NT2/D1 (cell line): ENCODE results near the gene LMBR1L.

Source experiments
- DNase-seq: peaks from one replicate; pipeline ENCODE4 v3.0.0-alpha.2; 2011; ENCODE audit warnings: low read depth, low spot score
- H3K27me3 ChIP-seq: 2 replicates; pipeline ENCODE4 v1.6.0; 2011; ENCODE audit warnings: mild to moderate bottlenecking; ENCODE audit not compliant: insufficient read length, insufficient read depth
- H3K36me3 ChIP-seq: 2 replicates; pipeline ENCODE4 v1.6.1; 2011; ENCODE audit warnings: mild to moderate bottlenecking, low read length, mixed read lengths; ENCODE audit not compliant: insufficient read depth, insufficient read length
- H3K4me1 ChIP-seq: 2 replicates; pipeline ENCODE4 v1.5.1; 2011; ENCODE audit not compliant: insufficient read depth, insufficient read length
- H3K4me3 ChIP-seq: 2 replicates; pipeline ENCODE4 v1.5.1; 2011; ENCODE audit warnings: low read depth; ENCODE audit not compliant: insufficient read length
- H3K9ac ChIP-seq: 2 replicates; pipeline ENCODE4 v1.6.0; 2011; ENCODE audit warnings: low read depth; ENCODE audit not compliant: insufficient read length
- H3K9me3 ChIP-seq: 2 replicates; pipeline ENCODE4 v1.5.1; 2011; ENCODE audit warnings: mild to moderate bottlenecking, low read length; ENCODE audit not compliant: insufficient read depth
- SUZ12 ChIP-seq: IDR thresholded peaks from 2 replicates; pipeline ENCODE4 v1.6.1; 2011; ENCODE audit not compliant: insufficient read length, insufficient read depth; ENCODE audit errors: extremely low read depth
- YY1 ChIP-seq: IDR thresholded peaks from 2 replicates; pipeline ENCODE4 v1.6.1; 2011; ENCODE audit not compliant: insufficient read length, insufficient read depth
- ZNF274 ChIP-seq: IDR thresholded peaks from 2 replicates; pipeline ENCODE4 v1.6.1; 2011; ENCODE audit warnings: mild to moderate bottlenecking, low read depth, low read length

LMBR1L gene, protein sequence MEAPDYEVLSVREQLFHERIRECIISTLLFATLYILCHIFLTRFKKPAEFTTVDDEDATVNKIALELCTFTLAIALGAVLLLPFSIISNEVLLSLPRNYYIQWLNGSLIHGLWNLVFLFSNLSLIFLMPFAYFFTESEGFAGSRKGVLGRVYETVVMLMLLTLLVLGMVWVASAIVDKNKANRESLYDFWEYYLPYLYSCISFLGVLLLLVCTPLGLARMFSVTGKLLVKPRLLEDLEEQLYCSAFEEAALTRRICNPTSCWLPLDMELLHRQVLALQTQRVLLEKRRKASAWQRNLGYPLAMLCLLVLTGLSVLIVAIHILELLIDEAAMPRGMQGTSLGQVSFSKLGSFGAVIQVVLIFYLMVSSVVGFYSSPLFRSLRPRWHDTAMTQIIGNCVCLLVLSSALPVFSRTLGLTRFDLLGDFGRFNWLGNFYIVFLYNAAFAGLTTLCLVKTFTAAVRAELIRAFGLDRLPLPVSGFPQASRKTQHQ

DNA sequence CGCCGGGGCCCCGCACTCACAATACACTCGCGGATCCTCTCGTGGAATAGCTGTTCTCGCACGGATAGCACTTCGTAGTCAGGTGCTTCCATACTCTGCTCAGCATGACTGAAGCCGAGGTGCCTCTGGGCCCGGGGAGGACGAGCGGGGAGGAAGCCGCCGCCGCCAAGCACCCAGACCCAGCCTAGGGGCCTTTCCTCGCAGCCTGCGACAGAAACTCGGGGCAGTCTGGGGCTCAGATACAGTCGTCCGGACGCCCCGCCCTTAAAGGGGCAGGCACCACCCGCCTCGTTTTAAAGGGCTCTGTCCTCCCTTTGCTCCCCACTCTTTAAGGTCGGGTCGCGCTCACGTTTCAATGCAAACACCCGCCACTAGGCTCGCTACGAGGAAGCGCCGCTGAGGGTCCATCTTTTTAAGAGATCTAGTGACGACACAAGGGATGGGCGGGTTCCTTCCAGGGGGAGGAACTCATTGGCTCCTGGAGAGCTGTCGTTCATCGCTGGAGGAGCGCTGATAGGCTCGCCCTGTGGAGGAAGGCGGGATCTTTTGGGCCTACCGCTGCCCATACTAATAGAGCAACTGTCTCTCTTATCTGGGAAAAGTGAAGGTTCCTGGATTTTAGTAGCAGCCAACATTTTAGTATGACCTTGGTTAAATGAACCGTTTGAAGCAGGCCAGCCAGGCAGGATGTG lies at the start of gene LMBR1L:
Gene LMBR1L (minus strand): TSS at position 384 of the 692 bp plus-strand sequence. CDS start 292 bp downstream, at position 92.
- H3K27me3 ChIP-seq = no peaks in the 10 kb centered on the region
- peaks cover 13% of the 10 kb centered on the region for H3K36me3 ChIP-seq
- H3K4me1 ChIP-seq = peaks cover 6% of the 10 kb centered on the region
- peak within 1 kb of the TSS; percentile 89 for H3K4me3 ChIP-seq
- H3K9ac ChIP-seq = peak within 1 kb of the TSS; percentile 95
- TF ChIP-seq YY1 = no peak
- no peak for TF ChIP-seq SUZ12
- TF ChIP-seq ZNF274 = no peak
- H3K9me3 ChIP-seq = peaks cover 11% of the 10 kb centered on the region; the same call in 1 of the 2 replicates
- DNase-seq = peak; percentile 96

DNA sequence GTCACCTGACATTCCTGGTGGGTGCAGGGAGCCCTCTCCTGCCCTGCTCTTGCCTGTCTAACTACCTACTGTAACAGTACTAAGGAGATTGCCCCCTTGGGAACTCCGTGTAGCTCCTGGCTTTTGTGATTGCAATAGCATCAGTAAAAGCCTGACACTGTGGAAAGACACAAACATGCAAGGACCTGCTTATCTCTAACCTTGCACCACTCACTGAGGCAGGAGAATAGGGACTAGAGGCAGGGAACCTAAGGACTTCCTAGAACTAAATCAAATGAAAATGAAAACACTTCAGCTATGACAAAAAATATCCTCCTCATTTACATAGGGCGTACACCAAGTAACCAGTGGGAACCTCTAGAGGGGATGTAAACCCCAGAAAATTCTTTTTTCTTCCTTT lies 49.8 kb upstream of the LMBR1L start:
- no peak overlapping the region for H3K9ac ChIP-seq
- H3K9me3 ChIP-seq = no peaks in the 10 kb centered on the region
- TF ChIP-seq SUZ12 = no peak
- no peak for TF ChIP-seq ZNF274
- no peak for TF ChIP-seq YY1
- no peak overlapping the region for H3K4me3 ChIP-seq
- H3K27me3 ChIP-seq = no peaks in the 10 kb centered on the region
- no peak for DNase-seq
- H3K36me3 ChIP-seq = no peaks in the 10 kb centered on the region
- H3K4me1 ChIP-seq = no peaks in the 10 kb centered on the region

DNA sequence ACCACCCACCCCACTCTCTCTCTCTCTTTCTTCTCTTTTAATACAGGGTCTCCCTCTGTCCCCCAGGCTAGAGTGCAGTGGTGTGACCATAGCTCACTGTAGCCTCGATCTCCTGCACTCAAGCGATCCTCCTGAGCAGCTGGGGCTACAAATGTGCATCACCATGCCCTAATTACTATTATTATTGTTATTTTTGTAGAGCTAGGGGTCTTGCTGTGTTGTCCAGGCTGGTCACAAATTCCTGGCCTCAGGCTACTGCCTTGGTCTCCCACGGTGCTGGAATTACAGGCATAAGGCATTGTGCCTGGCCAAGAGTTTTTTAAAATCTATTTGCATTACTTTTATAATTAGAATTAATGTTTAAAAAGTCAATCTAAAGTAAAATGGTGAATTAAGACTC lies 43.6 kb upstream of the LMBR1L start:
- Histone ChIP-seq H3K9me3 (no peaks in the 10 kb centered on the region), H3K9ac (no peak overlapping the region), H3K4me1 (no peaks in the 10 kb centered on the region), H3K27me3 (no peaks in the 10 kb centered on the region), H3K36me3 (no peaks in the 10 kb centered on the region), H3K4me3 (no peak overlapping the region)
- TF ChIP-seq YY1 (no peak), ZNF274 (no peak), SUZ12 (no peak)
- DNase-seq = no peak

DNA sequence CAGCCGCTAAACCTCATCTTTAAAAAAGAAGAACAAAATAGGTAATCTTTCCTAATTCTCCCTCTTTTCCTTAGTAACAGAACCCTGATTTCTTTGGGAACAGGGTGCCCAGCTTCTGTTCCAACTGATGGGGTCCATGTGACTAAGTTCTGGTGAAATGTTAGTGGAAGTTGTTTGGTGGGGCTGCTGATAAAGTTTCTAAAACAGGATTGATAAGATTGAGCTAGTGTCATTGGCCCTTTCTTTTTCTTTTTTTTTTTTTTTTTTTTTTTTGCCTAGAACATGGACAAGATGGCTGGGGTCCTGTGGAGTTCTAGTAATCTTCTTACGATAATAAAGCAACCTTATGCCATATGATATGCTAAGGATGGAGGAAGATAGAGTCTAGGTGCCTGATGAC lies 36.7 kb upstream of the LMBR1L start:
- no peak overlapping the region for H3K4me3 ChIP-seq
- no peak for DNase-seq
- H3K36me3 ChIP-seq = no peaks in the 10 kb centered on the region
- H3K27me3 ChIP-seq = no peaks in the 10 kb centered on the region
- H3K4me1 ChIP-seq = no peaks in the 10 kb centered on the region
- TF ChIP-seq YY1 = no peak
- no peak for TF ChIP-seq SUZ12
- TF ChIP-seq ZNF274 = no peak
- H3K9me3 ChIP-seq = no peaks in the 10 kb centered on the region
- no peak overlapping the region for H3K9ac ChIP-seq

DNA sequence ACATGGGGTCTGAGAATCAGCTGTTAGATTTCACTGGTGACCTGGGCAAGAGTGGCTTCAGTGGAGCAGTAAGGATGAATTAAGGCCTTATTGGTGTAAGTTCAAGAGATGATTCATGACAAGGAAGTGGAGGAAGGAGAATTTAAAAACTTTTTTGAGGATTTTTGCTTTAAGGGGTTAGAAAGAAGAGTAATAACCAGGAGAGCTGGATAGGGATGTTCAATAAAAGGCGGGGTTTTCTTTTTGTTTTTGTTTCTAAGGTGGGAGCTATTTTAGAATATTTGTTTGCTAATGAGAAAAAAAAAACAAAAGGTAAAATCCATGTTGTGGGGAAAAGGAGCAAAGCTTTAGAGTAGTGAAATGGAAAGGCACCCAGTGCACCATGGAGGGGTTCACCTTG lies 35.8 kb upstream of the LMBR1L start:
- Histone ChIP-seq H3K9me3 (no peaks in the 10 kb centered on the region), H3K27me3 (no peaks in the 10 kb centered on the region), H3K4me3 (no peak overlapping the region), H3K4me1 (no peaks in the 10 kb centered on the region), H3K9ac (no peak overlapping the region), H3K36me3 (no peaks in the 10 kb centered on the region)
- TF ChIP-seq SUZ12 (no peak), YY1 (no peak), ZNF274 (no peak)
- no peak for DNase-seq

DNA sequence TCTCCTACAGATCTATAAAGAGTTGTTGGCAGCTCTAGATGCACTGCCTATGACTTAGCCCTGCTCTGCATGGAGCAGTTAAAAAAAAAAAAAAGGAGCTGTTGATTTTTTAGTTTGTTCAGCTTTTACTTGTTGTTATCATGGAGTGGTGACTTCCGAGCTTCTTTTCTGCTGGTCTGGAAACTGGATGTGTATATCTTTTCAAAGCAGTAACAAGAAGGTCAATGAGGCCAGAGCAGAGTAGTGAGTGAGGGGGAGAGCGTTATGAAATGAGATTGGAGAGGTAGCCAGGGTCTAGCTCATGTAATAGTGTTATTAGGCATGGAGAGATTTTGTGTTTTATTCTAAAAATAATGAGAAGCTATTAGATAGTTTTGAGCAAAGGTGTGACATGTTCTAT lies 33.7 kb upstream of the LMBR1L start:
- Histone ChIP-seq H3K27me3 (no peaks in the 10 kb centered on the region), H3K36me3 (no peaks in the 10 kb centered on the region), H3K9ac (no peak overlapping the region), H3K9me3 (no peaks in the 10 kb centered on the region), H3K4me3 (no peak overlapping the region), H3K4me1 (no peaks in the 10 kb centered on the region)
- no peak for DNase-seq
- TF ChIP-seq ZNF274 (no peak), YY1 (no peak), SUZ12 (no peak)

DNA sequence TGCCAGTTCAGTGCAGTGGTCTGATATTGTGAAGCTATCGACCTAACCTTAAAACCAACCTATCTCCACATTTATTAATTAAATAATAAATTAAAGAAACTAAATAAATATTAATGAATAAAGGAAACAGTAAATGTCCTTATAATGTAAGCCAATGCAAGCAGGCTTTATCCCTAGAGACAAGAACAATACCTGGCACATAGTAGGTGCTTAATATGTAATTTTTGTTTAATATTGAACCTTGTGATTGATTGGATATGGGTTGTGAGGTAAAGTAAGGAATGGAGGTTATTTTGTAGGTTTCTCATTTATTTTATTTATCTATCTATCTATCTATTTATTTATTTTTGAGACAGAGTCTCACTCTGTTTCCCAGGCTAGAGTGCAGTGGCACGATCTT lies 28.4 kb upstream of the LMBR1L start:
- Histone ChIP-seq H3K9me3 (no peaks in the 10 kb centered on the region), H3K4me3 (no peak overlapping the region), H3K36me3 (no peaks in the 10 kb centered on the region), H3K9ac (no peak overlapping the region), H3K4me1 (no peaks in the 10 kb centered on the region), H3K27me3 (no peaks in the 10 kb centered on the region)
- no peak for TF ChIP-seq YY1
- no peak for DNase-seq
